ENCODE measurements around the gene CBR1. TPM values are rescaled to one million over a fixed set of nuclear protein-coding genes. Genes with fewer than 3 reads are reported as not detected.

Gene CBR1
- total and polyA plus RNA-seq, 3 donors from 2014 or later, result 44.1 to 137 (median 78.9) TPM

DNA sequence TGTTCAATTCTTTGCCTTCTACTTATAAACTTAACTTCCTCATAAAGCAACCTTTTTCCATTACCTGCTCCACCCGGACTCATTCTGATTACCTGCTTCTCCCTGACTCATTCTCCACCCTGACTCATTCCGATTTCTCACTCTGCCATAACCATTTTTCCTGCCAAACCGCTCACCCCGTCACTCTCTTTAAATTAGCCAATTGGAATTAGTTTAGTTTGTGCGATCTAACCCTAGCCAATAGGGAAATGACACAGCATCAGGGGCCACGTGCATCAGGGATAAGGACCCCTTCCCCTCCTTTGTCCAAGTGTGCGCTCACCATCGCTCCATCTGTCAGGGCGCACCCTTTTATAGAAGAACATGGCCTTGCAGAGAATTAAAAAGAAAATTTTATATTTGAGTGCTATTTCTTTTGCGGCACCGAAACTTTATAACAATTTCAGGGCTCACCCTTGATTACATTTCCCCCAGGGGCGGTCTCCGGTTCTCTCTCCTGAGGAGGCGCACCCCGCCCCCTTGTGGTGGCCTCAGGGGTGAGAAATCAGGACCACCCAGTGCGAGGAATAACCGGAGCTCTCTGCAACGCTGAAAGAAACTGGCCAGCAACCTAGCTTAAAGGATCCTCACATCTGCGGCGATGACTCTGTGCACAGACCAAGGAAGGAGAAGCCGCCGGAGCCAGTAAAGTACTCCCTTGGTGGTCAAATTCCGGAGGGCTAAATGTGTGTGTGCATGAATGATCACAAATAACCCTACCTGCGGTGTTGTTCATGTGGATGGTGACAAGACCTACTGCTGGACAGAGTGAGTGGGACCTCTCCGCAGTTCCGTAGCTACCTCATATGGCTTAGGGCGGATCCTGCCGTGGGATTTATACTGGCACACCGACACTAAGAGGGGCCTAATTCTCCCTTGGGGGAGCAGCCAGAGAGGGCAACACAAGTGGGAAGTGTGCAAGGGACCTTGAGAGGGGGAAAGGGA is 34.8 kb downstream of the CBR1 start:
- Histone ChIP-seq H3K27ac (no peak overlapping the region), H3K4me3 (peak overlapping the region; percentile 29 to 35), H3K9me3 (no peaks in the 10 kb centered on the region), H3K4me1 (no peaks in the 10 kb centered on the region), H3K36me3 (ENCODE audit: low read depth, missing control alignments) (no peaks in the 10 kb centered on the region), H3K27me3 (no peaks in the 10 kb centered on the region)
- no peak for TF ChIP-seq POLR2A (IDR thresholded peaks at IDR 0.05)
- TF ChIP-seq, protein P1, sequence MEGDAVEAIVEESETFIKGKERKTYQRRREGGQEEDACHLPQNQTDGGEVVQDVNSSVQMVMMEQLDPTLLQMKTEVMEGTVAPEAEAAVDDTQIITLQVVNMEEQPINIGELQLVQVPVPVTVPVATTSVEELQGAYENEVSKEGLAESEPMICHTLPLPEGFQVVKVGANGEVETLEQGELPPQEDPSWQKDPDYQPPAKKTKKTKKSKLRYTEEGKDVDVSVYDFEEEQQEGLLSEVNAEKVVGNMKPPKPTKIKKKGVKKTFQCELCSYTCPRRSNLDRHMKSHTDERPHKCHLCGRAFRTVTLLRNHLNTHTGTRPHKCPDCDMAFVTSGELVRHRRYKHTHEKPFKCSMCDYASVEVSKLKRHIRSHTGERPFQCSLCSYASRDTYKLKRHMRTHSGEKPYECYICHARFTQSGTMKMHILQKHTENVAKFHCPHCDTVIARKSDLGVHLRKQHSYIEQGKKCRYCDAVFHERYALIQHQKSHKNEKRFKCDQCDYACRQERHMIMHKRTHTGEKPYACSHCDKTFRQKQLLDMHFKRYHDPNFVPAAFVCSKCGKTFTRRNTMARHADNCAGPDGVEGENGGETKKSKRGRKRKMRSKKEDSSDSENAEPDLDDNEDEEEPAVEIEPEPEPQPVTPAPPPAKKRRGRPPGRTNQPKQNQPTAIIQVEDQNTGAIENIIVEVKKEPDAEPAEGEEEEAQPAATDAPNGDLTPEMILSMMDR (IDR thresholded peaks at IDR 0.05), result peak; percentile 38 to 59 (median 55)
- intact Hi-C loops (cut with DNase I; ENCODE audit: low total_unique reads), result no loop called here
- WGBS, 2 donors, result 20 to 30% methylated on average over 25 to 29 of the region's 29 CpGs
- DNase-seq, result peak; percentile 75

DNA sequence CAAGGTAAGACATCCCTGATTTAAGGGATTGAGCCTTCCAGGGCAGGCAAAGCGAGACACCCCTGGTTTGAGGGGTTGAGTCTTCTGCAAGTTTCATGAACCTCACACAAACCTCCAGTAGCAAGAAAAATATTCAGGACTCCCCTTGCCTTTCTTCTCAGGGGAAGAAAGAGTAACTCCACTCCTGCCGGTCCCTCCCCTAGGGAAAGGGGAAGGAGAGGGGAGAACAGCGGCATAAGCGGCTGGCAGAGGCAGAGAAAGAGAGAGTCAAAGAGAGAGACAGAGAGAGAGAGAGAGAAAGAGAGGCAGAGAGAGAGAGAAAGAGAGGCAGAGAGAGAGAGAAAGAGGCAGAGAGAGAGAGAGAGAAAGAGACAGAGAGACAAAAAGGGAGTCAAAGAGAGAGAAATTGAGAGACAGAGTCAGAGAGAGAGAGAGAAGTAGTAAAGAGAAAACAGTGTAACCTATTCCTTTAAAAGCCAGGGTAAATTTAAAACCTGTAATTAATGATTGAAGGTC is 35.6 kb downstream of the CBR1 start:
- H3K4me1 ChIP-seq, result no peaks in the 10 kb centered on the region
- no peaks in the 10 kb centered on the region for H3K27me3 ChIP-seq
- TF ChIP-seq, protein P1 (IDR thresholded peaks at IDR 0.05), result no peak
- TF ChIP-seq POLR2A (IDR thresholded peaks at IDR 0.05), result no peak
- no peaks in the 10 kb centered on the region for H3K9me3 ChIP-seq
- WGBS, 2 donors, result 41 to 45% methylated on average over 4 of the region's 4 CpGs
- H3K27ac ChIP-seq, result no peak overlapping the region
- no peaks in the 10 kb centered on the region for H3K36me3 ChIP-seq (ENCODE audit: low read depth, missing control alignments)
- peak overlapping the region; percentile 29 to 35 for H3K4me3 ChIP-seq
- intact Hi-C loops (cut with DNase I; ENCODE audit: low total_unique reads), result no loop called here
- DNase-seq, result no peak

DNA sequence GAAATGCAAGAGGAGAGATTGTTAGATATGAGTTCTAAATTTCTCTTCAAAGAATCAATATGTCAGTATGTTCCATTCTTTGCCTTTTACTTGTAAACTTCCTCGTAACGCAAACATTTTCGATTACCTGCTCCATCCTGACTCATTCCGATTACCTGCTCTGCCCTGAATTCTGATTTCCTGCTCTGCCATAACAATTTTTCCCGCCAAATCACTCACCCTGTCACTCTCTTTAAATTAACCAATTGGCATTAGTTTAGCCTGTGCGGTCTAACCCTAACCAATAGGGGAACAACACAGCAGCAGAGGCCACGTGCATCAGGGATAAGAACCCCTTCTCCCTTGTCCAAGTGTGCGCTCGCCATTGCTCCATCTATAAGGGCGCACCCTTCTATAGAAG is 40.0 kb downstream of the CBR1 start:
- DNase-seq, result no peak
- intact Hi-C loops (cut with DNase I; ENCODE audit: low total_unique reads), result no loop called here

GRCh38 chr21:36111238-36111637 is 41.4 kb downstream of the CBR1 start:
- WGBS, 2 donors, result 74 to 79% methylated on average over 8 of the region's 8 CpGs
- no peaks in the 10 kb centered on the region for H3K27me3 ChIP-seq
- TF ChIP-seq, protein P1 (IDR thresholded peaks at IDR 0.05), result no peak
- no peak for TF ChIP-seq POLR2A (IDR thresholded peaks at IDR 0.05)
- H3K27ac ChIP-seq, result no peak overlapping the region
- H3K9me3 ChIP-seq, result no peaks in the 10 kb centered on the region
- H3K4me3 ChIP-seq, result no peak overlapping the region
- intact Hi-C loops (cut with DNase I; ENCODE audit: low total_unique reads), result no loop called here
- H3K36me3 ChIP-seq (ENCODE audit: low read depth, missing control alignments), result no peaks in the 10 kb centered on the region
- H3K4me1 ChIP-seq, result peaks cover 6% of the 10 kb centered on the region
- no peak for DNase-seq

More for the DNA sequence above, 40.0 kb downstream of the CBR1 start:
- Histone ChIP-seq H3K27me3 (no peaks in the 10 kb centered on the region), H3K4me1 (peaks cover 6% of the 10 kb centered on the region), H3K36me3 (ENCODE audit: low read depth, missing control alignments) (no peaks in the 10 kb centered on the region), H3K27ac (no peak overlapping the region), H3K9me3 (no peaks in the 10 kb centered on the region), H3K4me3 (no peak overlapping the region)
- TF ChIP-seq, protein P1 (IDR thresholded peaks at IDR 0.05), result no peak
- TF ChIP-seq POLR2A (IDR thresholded peaks at IDR 0.05), result no peak
- WGBS, 2 donors, result 93 to 95% methylated on average over 10 of the region's 10 CpGs

Data from testis (tissue), 3 donors.